Measurements from ENCODE around the gene RTP5. TPM values are rescaled to one million over a fixed set of nuclear protein-coding genes. Genes with fewer than 3 reads are reported as not detected.

The RTP5 gene
- polyA plus RNA-seq, 1 of the 3 experiments (the other 2 are of a cell fraction), result not detected

DNA sequence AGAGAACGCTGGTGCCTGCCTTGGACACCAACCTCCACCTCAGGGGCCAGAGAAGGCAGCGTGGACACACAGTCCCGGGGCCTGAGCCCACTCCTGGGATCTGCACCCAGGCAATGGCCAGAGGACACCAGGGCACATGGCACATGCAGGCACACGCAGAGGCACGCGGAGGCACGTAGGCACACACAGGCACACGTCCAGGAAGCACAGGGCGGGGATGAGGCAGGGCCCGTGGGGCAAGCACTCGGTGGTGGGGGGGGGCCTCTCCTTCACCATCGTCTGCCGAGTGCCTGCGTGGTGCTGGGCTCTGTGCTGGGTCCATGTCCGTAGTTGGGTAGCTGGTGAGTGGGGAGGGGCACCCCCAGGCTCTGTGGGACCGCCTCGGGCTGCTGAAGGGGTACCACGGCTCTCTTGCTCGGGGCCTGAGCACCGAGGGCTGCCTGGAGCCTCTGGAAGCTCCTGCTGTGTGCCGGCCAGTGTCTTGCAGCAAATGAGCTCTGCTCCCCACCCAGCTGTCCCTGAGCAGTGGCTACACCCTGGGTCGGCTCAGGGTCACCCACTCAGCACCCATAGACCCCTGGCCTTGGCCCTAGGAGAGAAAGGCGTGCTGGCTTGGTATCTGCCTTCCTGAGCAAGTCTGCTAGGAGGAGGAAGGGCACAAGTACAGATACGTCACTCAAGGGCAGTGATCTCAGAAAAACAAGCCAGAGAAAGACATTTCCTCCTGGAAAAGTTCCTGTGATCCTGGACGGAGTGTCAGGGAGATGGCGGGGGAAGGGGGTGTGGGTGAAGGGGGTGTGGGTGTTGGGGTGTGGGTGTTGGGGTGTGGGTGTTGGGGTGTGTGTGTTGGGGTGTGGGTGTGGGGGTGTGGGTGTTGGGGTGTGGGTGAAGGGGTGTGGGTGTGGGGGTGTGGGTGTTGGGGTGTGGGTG is 26.4 kb downstream of the RTP5 start:
- H3F3A ChIP-seq (replicated peaks; ENCODE audit: insufficient read depth), result no peaks in the 10 kb centered on the region
- H3K9me3 ChIP-seq, result no peaks in the 10 kb centered on the region
- H3K27me3 ChIP-seq (ENCODE audit: insufficient read depth), result no peaks in the 10 kb centered on the region
- no peak overlapping the region for H3K27ac ChIP-seq (ENCODE audit: low read depth in 2 of 2, low read length in 1 of 2)
- H3K4me1 ChIP-seq (ENCODE audit: control insufficient read depth in 1 of 2, insufficient read depth in 2 of 2, low read depth in 1 of 2, low read length in 1 of 2), result peaks cover 0 to 39% of the 10 kb centered on the region in 2 experiments; a peak in 1 of 4 replicates
- H2AFZ ChIP-seq (ENCODE audit: low read depth), result no peak overlapping the region
- no peaks in the 10 kb centered on the region for H4K20me1 ChIP-seq (ENCODE audit: insufficient read depth)
- 69% methylated on average over 11 of the region's 26 CpGs for WGBS (ENCODE audit: low lambda C conversion rate)
- CTCF ChIA-PET, result no interaction called here
- H3K4me3 ChIP-seq (ENCODE audit: low read depth in 2 of 2, low read length in 1 of 2), result no peak overlapping the region
- TF ChIP-seq NRF1 (IDR thresholded peaks at IDR 0.05; ENCODE audit: low read depth, low read length), result no peak
- TF ChIP-seq GATA2 (CRISPR knock-in tag; IDR thresholded peaks at IDR 0.05), result no peak
- no peak for TF ChIP-seq TAF1 (IDR thresholded peaks at IDR 0.05; ENCODE audit: borderline replicate concordance, low read depth, low read length)
- TF ChIP-seq ZBTB33 (IDR thresholded peaks at IDR 0.05; ENCODE audit: borderline replicate concordance, low read depth), result no peak
- TF ChIP-seq CTCF (IDR thresholded peaks at IDR 0.05), result no peak
- no peak for TF ChIP-seq MXI1 (IDR thresholded peaks at IDR 0.05; ENCODE audit: low read depth, low read length)
- no peak for TF ChIP-seq GABPA (IDR thresholded peaks at IDR 0.05; ENCODE audit: low read depth)
- no peak for TF ChIP-seq YY1 (IDR thresholded peaks at IDR 0.05; ENCODE audit: low read depth)
- TF ChIP-seq TCF12 (IDR thresholded peaks at IDR 0.05), result no peak
- no peaks in the 10 kb centered on the region for H3K79me2 ChIP-seq (ENCODE audit: insufficient read depth)
- H3K9me2 ChIP-seq, result no peaks in the 10 kb centered on the region
- POLR2A ChIA-PET, result no interaction called here
- H3K36me3 ChIP-seq (replicated peaks in 1 of 2; ENCODE audit: control insufficient read depth in 1 of 2, insufficient read depth in 2 of 2, low read length in 1 of 2), result no peaks in the 10 kb centered on the region
- H3K9ac ChIP-seq, result no peak overlapping the region
- H3K4me2 ChIP-seq, result no peak overlapping the region
- peak; percentile 44 for DNase-seq

DNA sequence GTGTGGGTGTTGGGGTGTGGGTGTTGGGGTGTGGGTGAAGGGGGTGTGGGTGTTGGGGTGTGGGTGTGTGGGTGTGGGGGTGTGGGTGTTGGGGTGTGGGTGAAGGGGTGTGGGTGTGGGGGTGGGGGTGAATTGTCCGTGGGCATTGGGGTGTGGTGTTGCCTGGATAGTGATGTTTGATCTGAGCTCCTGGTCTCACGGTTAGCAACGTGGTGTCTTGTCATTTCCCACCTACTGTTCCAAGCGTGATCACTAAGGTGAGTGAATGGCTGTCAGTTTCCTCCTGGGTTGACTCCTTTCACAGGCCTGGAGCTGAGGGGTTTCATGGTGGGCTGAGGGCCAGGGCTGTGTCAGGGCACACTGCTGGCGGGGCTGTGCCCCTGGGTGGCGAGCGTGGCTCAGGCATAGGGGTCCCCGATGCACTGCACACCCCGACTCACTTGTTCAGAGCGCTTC is 27.2 kb downstream of the RTP5 start:
- no peaks in the 10 kb centered on the region for H3K9me2 ChIP-seq
- H3K9ac ChIP-seq, result no peak overlapping the region
- H3K4me3 ChIP-seq (ENCODE audit: low read depth in 2 of 2, low read length in 1 of 2), result no peak overlapping the region
- TF ChIP-seq MXI1 (IDR thresholded peaks at IDR 0.05; ENCODE audit: low read depth, low read length), result no peak
- no peaks in the 10 kb centered on the region for H3K36me3 ChIP-seq (replicated peaks in 1 of 2; ENCODE audit: control insufficient read depth in 1 of 2, insufficient read depth in 2 of 2, low read length in 1 of 2)
- H3K79me2 ChIP-seq (ENCODE audit: insufficient read depth), result no peaks in the 10 kb centered on the region
- H2AFZ ChIP-seq (ENCODE audit: low read depth), result no peak overlapping the region
- H3K27me3 ChIP-seq (ENCODE audit: insufficient read depth), result no peaks in the 10 kb centered on the region
- H3K4me2 ChIP-seq, result no peak overlapping the region
- peaks cover 0 to 33% of the 10 kb centered on the region in 2 experiments; a peak in 1 of 4 replicates for H3K4me1 ChIP-seq (ENCODE audit: control insufficient read depth in 1 of 2, insufficient read depth in 2 of 2, low read depth in 1 of 2, low read length in 1 of 2)
- H3F3A ChIP-seq (replicated peaks; ENCODE audit: insufficient read depth), result no peaks in the 10 kb centered on the region
- H3K9me3 ChIP-seq, result no peaks in the 10 kb centered on the region
- DNase-seq, result peak; percentile 22
- WGBS (ENCODE audit: low lambda C conversion rate), result 81% methylated on average over 6 of the region's 10 CpGs
- no peak overlapping the region for H3K27ac ChIP-seq (ENCODE audit: low read depth in 2 of 2, low read length in 1 of 2)
- POLR2A ChIA-PET, result no interaction called here
- CTCF ChIA-PET, result no interaction called here
- no peaks in the 10 kb centered on the region for H4K20me1 ChIP-seq (ENCODE audit: insufficient read depth)
